GM13977 (cell line): ENCODE data around the gene IGF2BP1.

ENCODE experiments used
- DNase-seq: peaks from one replicate; pipeline ENCODE4 v3.0.0; 2012; ENCODE audit warnings: low spot score
- CTCF ChIP-seq: IDR thresholded peaks from 2 replicates; pipeline ENCODE4 v1.5.1; 2012; ENCODE audit warnings: mild to moderate bottlenecking, control low read depth; ENCODE audit not compliant: insufficient read depth; ENCODE audit errors: extremely low read depth, missing control alignments
- in situ Hi-C: fragments of 300-500 bp; cut with MboI; formaldehyde crosslinking; loops from one replicate; pipeline ENCODE4 v1.12.0; 2022; ENCODE audit warnings: low sequenced_read_pairs, low pct_unique_long_range_greater_than_20kb, mixed read lengths, inconsistent platforms; ENCODE audit not compliant: unreplicated experiment

The IGF2BP1 gene

GRCh38 chr17:49041527-49041926 is 44.3 kb downstream of the IGF2BP1 start:
- TF ChIP-seq CTCF, result no peak
- in situ Hi-C loops, result loop anchor here (25.0 kb wide), 1 partner anchor 229 kb away; the partner anchor contains the start of gene TTLL6
- DNase-seq, result no peak

DNA sequence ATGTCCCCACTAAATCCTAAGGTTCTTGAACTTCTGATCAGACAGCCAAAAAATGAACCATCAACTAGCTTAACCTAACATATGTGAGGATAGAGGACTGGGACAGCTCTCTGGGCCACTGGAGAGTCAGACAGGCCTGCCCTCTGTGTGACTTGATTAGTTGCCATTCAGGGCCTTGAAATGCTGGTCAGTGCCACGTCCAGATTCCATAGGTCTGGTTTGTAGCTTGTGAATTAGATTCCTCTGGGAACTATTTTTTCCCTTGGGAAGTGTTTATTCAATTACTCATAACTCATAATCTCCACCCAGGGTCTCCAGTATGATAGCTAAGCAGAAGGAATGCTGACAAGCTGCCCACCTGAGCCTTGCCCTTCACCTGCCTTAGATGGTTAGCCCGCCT is 48.2 kb downstream of the IGF2BP1 start:
- no peak for DNase-seq
- TF ChIP-seq CTCF, result no peak
- in situ Hi-C loops, result loop anchor here (25.0 kb wide), 1 partner anchor 233 kb away; the partner anchor contains the start of gene TTLL6

DNA sequence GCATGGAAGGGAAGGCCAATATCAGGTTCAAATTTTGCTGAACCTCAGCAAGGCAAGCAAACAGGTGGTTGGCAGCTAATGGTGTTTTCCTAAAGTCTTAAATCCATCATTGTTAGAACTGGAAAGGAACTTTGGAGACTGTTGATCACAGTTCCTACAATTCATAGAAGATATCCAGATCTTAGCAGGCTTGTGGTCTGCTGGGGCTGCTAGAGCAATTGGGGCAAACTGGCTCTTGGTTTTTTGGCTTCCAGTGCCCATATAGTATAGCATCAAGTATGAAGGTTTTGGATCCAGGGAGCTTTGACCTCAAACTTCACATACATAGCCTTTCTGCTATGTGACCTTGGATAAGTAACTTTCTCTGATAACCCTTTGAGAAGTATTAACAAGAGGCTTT is 49.7 kb downstream of the IGF2BP1 start:
- TF ChIP-seq CTCF, result no peak
- in situ Hi-C loops, result loop anchor here (25.0 kb wide), 1 partner anchor 235 kb away; the partner anchor contains the start of gene TTLL6

GRCh38 chr17:49049265-49049664 is 52.1 kb downstream of the IGF2BP1 start:
- no peak for TF ChIP-seq CTCF
- no peak for DNase-seq
- in situ Hi-C loops, result loop anchor here (25.0 kb wide), 1 partner anchor 237 kb away; the partner anchor contains the start of gene TTLL6

More for the DNA sequence above, 49.7 kb downstream of the IGF2BP1 start:
- no peak for DNase-seq

DNA sequence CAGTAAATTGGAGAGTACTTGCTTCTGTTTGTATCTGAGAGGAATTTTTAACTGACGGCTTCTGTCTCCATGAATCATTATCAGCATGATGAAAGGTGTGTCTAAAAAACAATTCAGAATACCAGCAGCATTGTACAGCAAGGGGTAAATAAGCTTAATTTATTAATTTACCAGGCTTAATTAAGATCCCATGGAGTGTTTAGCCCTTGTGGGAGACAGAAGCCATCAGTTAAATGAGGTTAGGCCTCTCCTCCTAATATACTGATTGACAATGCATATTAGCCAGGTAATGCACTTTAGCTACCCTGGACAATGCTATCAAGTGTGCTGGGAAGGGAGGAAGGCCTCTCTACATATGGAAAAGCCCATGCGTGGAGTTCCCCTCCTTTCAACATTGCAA is 53.4 kb downstream of the IGF2BP1 start:
- in situ Hi-C loops, result no loop called here
- no peak for TF ChIP-seq CTCF
- DNase-seq, result no peak

DNA sequence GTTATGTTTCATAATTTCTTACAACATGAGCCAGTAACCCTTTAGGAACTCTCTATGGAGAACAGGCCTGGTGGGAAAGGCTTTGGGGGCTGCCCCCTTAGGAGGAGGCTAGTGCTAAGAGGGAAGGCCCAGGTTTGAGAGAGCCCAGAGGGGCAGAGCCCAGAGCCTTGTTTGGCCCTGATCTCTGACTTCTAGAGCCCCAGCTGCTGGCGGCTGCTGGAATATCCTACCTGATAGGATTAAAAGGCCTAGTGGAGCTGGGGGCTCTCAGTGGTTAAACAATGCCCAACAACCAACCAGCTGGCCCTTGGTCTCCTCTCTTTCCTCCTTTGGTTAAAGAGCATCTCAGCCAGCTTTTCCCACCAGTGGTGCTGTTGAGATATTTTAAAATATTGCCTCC is 54.1 kb downstream of the IGF2BP1 start:
- in situ Hi-C loops, result no loop called here
- no peak for TF ChIP-seq CTCF
- no peak for DNase-seq

DNA sequence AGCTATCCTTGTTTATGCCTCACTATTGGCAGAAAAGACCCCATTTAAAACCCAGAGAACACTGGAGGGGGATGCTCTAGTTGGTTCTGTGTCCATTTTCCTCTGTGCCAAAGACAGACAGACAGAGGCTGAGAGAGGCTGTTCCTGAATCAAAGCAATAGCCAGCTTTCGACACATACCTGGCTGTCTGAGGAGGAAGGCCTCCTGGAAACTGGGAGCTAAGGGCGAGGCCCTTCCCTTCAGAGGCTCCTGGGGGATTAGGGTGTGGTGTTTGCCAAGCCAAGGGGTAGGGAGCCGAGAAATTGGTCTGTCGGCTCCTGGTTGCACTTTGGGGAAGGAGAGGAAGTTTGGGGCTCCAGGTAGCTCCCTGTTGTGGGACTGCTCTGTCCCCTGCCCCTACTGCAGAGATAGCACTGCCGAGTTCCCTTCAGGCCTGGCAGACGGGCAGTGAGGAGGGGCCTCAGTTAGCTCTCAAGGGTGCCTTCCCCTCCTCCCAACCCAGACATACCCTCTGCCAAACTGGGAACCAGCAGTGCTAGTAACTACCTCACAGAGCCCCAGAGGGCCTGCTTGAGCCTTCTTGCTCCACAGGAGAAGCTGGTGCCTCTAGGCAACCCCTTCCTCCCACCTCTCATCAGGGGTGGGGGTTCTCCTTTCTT is 56.1 kb downstream of the IGF2BP1 start:
- TF ChIP-seq CTCF, result no peak
- in situ Hi-C loops, result no loop called here
- no peak for DNase-seq
